ENCODE data around the gene FANCL.
"Not testable (repeated sequence)": the region's sequence is repeated elsewhere in the genome, so short reads cannot be mapped to it uniquely, and the experiment has no call there.

Gene FANCL
- total RNA-seq, result 8.1 to 10.0 reads per million in 2 donors

GRCh38 chr2:58240670-58241545 lies at the start of gene FANCL:
FANCL (minus strand) TSS chr2:58241325; CDS start chr2:58241313, 12 bp downstream.
- peak; percentile 23 to 72 (median 42) for DNase-seq

- no peak for DNase-seq
Measured at GRCh38 chr2:58289029-58289428, 47.9 kb upstream of the FANCL start.

- no peak for DNase-seq
Measured at GRCh38 chr2:58283931-58284330, 42.8 kb upstream of the FANCL start.

GRCh38 chr2:58275144-58275543 lies 34.0 kb upstream of the FANCL start:
- DNase-seq, result not testable (repeated sequence)

GRCh38 chr2:58271826-58272225 lies 30.7 kb upstream of the FANCL start:
- no peak for DNase-seq

- no peak for DNase-seq
Measured at GRCh38 chr2:58268685-58269084, 27.6 kb upstream of the FANCL start.

GRCh38 chr2:58266211-58266610 lies 25.1 kb upstream of the FANCL start:
- no peak for DNase-seq

GRCh38 chr2:58261209-58261608 lies 20.1 kb upstream of the FANCL start:
- DNase-seq, result no peak

GRCh38 chr2:58258456-58258855 lies 17.3 kb upstream of the FANCL start:
- peak in 1 of 5 experiments; percentile 47 for DNase-seq

- DNase-seq, result not testable (repeated sequence)
Measured at GRCh38 chr2:58251331-58252201, 10.4 kb upstream of the FANCL start.

GRCh38 chr2:58241546-58241864 lies 380 bp upstream of the FANCL start:
- DNase-seq, result no peak

GRCh38 chr2:58239243-58239925 lies 1.7 kb downstream of the FANCL start:
- DNase-seq, result no peak

- DNase-seq, result no peak
Measured at GRCh38 chr2:58237741-58238140, 3.4 kb downstream of the FANCL start.

GRCh38 chr2:58235984-58236383 lies 5.1 kb downstream of the FANCL start:
- no peak for DNase-seq

- no peak for DNase-seq
Measured at GRCh38 chr2:58235170-58235569, 6.0 kb downstream of the FANCL start.

GRCh38 chr2:58228299-58228698 lies 12.8 kb downstream of the FANCL start:
- DNase-seq, result no peak

GRCh38 chr2:58227171-58227917 lies 13.8 kb downstream of the FANCL start:
- DNase-seq, result no peak

- no peak for DNase-seq
Measured at GRCh38 chr2:58221909-58222308, 19.2 kb downstream of the FANCL start.

- no peak for DNase-seq
Measured at GRCh38 chr2:58215429-58215828, 25.7 kb downstream of the FANCL start.

GRCh38 chr2:58210951-58211568 lies 30.1 kb downstream of the FANCL start:
- not testable (repeated sequence) for DNase-seq

GRCh38 chr2:58207189-58207588 lies 33.9 kb downstream of the FANCL start:
- DNase-seq, result no peak

GRCh38 chr2:58206785-58207184 lies 34.3 kb downstream of the FANCL start:
- no peak for DNase-seq

Measured in T-helper 2 cell (primary cell).